GOT3 (cell line): ENCODE data around the gene NPIPA3.
"Not testable (repeated sequence)": the region's sequence is repeated elsewhere in the genome, so short reads cannot be mapped to it uniquely, and the experiment has no call there.

ENCODE experiments used
- DNase-seq: peaks from one replicate; lab custom pipeline; 2025; ENCODE audit warnings: mixed read lengths; lab: John Stamatoyannopoulos, UW

NPIPA3 gene

DNA sequence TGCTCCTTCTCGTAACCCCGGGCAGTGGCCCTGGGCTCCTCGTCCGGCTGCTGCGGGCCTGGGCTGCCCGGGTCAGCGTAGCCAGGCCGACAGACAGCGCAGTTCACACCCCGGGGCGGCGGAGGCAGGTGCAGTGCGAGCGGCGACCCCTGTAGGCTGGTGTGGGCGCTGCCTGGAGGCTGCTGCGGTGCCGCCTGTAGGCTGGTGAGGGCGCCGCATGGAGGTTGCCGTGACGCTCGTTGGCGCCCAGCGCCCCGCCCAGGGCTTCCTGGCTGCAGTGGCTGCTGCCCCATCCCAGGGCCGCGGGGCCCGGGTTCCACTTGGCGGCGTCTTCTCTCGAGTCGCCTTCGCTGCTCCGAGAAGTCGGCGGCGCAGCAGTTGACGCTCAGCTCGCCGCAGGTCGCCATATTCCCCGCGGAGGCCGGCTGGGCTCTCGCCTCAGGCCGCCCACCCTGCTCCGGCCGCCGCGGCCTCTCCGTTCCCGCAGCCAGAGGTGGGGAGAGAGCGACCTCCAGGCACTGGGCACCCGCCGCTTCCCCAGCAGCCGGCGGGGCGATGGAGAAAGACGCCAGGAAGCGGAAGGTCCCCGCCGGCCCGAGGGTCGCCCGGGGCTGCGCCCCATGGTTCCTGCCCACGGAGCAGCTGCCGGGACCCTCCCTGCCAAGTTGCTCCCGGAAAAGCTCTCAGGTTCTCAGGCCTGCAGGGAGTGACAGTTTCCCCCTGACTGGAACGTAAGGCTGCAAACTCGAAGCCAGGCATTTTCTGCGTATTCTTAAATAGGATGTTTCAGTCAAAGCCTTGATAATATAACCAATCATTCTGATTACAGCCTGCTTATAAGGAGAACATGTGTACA is 39.3 kb downstream of the NPIPA3 start, which contains the start of gene NPIPA2:
Gene NPIPA2, plus strand, starts transcription at position 261 of the 856 bp plus-strand sequence. CDS start 5,533 bp downstream, outside the sequence.
- DNase-seq = not testable (repeated sequence)

DNA sequence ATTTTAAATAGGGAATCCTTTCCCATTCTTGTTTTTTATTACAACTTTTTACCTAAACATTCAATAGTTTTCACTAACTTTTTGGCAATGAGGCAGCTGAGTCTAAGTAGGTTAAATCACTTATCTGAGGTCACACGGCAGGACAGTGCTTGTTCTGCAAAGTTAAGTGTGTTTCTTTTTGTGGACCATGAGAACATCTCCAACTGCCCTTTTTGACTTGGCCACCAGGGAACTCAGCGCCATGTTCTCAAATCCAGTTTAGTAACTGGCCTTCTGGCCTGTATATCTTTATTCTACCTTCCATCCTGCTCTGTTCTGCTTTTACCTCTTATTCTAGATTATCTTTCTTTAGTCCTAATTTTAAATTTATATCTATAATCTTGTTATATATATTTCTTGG is 70.4 kb downstream of the NPIPA3 start:
- not testable (repeated sequence) for DNase-seq

DNA sequence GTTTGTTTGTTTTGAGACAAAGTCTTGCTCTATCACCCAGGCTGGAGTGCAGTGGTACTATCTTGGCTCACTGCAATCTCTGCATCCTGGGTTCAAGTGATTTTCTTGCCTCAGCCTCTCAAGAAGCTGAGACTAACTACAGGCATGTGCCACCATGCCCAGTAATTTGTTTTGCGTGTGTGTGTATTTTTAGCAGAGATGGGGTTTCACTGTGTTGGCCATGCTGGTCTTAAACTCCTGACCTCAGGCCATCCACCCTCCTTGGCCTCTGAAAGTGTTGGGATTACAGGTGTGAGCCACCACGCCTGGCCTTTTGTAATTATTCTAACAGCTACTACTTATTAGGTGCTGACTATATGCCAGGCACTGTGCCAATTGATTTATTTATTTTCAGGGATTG is 72.4 kb downstream of the NPIPA3 start:
- DNase-seq = not testable (repeated sequence)
